ENCODE measurements around the gene LMBRD1. TPM values are rescaled to one million over a fixed set of nuclear protein-coding genes. Genes with fewer than 3 reads are reported as not detected.

Gene LMBRD1
- total RNA-seq (2022; extraction: Qiagen RNA extraction) = 9.9 to 13.9 TPM (median 10.6 TPM) in 5 replicates

DNA sequence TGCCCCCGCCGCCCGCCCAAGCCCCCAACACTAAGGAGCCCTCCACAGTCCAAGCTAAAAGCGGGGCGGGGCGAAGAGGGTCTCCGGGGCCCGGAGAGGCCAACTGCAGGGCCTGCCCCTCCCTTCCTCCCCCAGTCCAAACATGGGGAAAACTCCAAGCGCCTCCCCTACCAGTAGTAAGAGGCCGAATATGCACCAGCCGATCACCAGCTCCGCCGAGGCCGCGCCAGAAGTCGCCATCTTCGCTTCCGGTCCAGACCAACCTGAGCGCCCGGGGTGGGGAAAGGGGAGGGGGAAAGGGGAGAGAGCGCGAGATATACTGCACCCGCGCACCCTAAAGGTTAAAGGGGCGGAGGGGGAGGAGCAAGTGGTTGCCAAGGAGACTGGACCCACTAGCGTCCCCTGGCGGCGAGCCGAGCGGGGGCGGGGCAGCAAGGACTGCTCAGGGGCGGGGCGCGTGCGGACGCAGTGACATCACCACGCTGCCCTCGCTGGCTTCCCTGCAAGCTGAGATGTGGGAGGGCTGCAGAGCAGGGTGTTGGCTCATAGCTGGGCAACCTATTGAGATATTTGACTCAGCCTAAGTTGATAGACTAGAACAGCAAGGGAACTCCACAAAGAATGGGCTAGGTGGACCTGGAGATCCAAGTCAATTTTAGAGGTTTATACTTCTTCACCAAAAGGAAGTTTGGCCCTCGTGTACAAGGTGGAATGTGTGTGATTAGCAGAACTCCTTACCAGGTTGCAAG, at the start of gene LMBRD1:
TSS of gene LMBRD1 (minus strand) at position 369 of the 749 bp plus-strand sequence. CDS start at position 240, 129 bp downstream.

Other genes starting within 250 kb of the LMBRD1 start
- not detected in 5 replicates for gene COL19A1, start 69.5 kb upstream of the LMBRD1 start, total RNA-seq (2022; extraction: Qiagen RNA extraction)

All from A549 treated with AZD2906 at 1 μM for 4 hours (cell line).